Stomach (tissue), 9 donors: Measurements from ENCODE around the gene ADAMTS12. TPM values are rescaled to one million over a fixed set of nuclear protein-coding genes. Genes with fewer than 3 reads are reported as not detected.

Experiments
- DNase-seq, 2 donors: peaks; one replicate each; pipeline versions ENCODE4 v3.0.0 to v3.0.0-alpha.2; 2013 to 2019
- H3K27ac ChIP-seq, 5 donors: fragments of 200-600 bp in 4 of 5; sonication (generic) in 4 of 5; one replicate each; pipeline ENCODE4 v1.5.1; 2013 to 2019; ENCODE audit warnings: mild to moderate bottlenecking in 1 of 5, moderate library complexity in 1 of 5
- H3K27me3 ChIP-seq, 3 donors: fragments of 200-600 bp; sonication (generic); one replicate each; pipeline ENCODE4 v1.5.1; 2017 to 2019; ENCODE audit warnings: mixed run types in 1 of 3
- H3K36me3 ChIP-seq, 4 donors: fragments of 200-600 bp; sonication (generic); 1 replicate in 3 of 4; 2 replicates in 1 of 4; pipeline ENCODE4 v1.5.1; 2016 to 2019
- H3K4me1 ChIP-seq, 4 donors: fragments of 200-600 bp; sonication (generic); one replicate each; pipeline ENCODE4 v1.5.1; 2016 to 2019
- H3K4me3 ChIP-seq, 4 donors: fragments of 200-600 bp; sonication (generic) in 3 of 4; one replicate each; pipeline ENCODE4 v1.5.1; 2016 to 2019; ENCODE audit warnings: mild to moderate bottlenecking in 1 of 4
- H3K9me3 ChIP-seq, 4 donors: fragments of 200-600 bp; sonication (generic); one replicate each; pipeline ENCODE4 v1.5.1; 2016 to 2019
- CTCF ChIP-seq, 7 experiments: fragments of 450-650 bp in 4 of 7; fragments of 200-600 bp in 3 of 7; sonication (generic) in 3 of 7; IDR thresholded peaks; one replicate each; pipeline ENCODE4 v1.5.1; 2016 to 2019; ENCODE audit warnings: antibody characterized with exemption in 7 of 7, control low read depth in 2 of 7, mild to moderate bottlenecking in 1 of 7
- EP300 ChIP-seq: sonication (generic); formaldehyde crosslinking; IDR thresholded peaks from one replicate; pipeline ENCODE4 v1.6.1; 2017; ENCODE audit warnings: antibody characterized with exemption
- POLR2A ChIP-seq, 4 donors: fragments of 450-650 bp; IDR thresholded peaks; one replicate each; pipeline ENCODE4 v1.6.1; 2016; ENCODE audit warnings: antibody characterized with exemption in 4 of 4, control low read depth in 2 of 4, mild to moderate bottlenecking in 1 of 4, moderate library complexity in 1 of 4
- POLR2AphosphoS5 ChIP-seq, 3 donors: sonication (generic); formaldehyde crosslinking; IDR thresholded peaks; one replicate each; pipeline ENCODE4 v1.6.1; 2016; ENCODE audit warnings: antibody characterized with exemption in 3 of 3
- WGBS, 5 donors: extraction: QIAGEN DNeasy Blood & Tissue Kit in 3 of 5; methylation state at CpG; one replicate each; pipeline versions ENCODE4 v1.1.5 to v1.1.7; 2013 to 2018; 5-methylcytosine and 5-hydroxymethylcytosine counted together
- intact Hi-C: fragments of 100-400 bp; cut with DNase I; formaldehyde crosslinking; loops from one replicate; pipeline ENCODE4 v1.15.1; 2023; ENCODE audit warnings: low total_unique reads
- polyA plus RNA-seq, 3 donors: library from polyadenylated mRNA; stranded (reverse); fragments of 200-250 nt; gene quantifications; one replicate each; pipeline ENCODE4 v1.2.3, GENCODE V29; 2013
- total RNA-seq, 5 donors: library from RNA; depleted of rRNA; stranded (reverse); fragments of >200 nt; gene quantifications; one replicate each; pipeline versions ENCODE4 v1.1.0 to v1.2.3, GENCODE V29; 2014 to 2016
- donor health status: healthy with polysubstance abuse.
- donor health status: Bipolar disorder and iron deficiency.
- donor health status: healthy.

The ADAMTS12 gene
- total and polyA plus RNA-seq, 8 donors: 0.14 to 17.1 (median 0.62) TPM; not detected in 1

GRCh38 chr5:33513462-33514185 is 378.2 kb downstream of the ADAMTS12 start:
- Histone ChIP-seq H3K4me3 (no peak overlapping the region), H3K36me3 (no peaks in the 10 kb centered on the region), H3K4me1 (no peaks in the 10 kb centered on the region), H3K27ac (no peak overlapping the region), H3K9me3 (peaks cover 0 to 4% (median 0%) of the 10 kb centered on the region in 4 donors), H3K27me3 (no peaks in the 10 kb centered on the region)
- no peak for TF ChIP-seq CTCF (IDR thresholded peaks at IDR 0.05)
- no peak for TF ChIP-seq EP300
- TF ChIP-seq POLR2A (IDR thresholded peaks at IDR 0.05): no peak
- no peak for TF ChIP-seq POLR2AphosphoS5 (IDR thresholded peaks at IDR 0.05)
- no peak for DNase-seq
- intact Hi-C loops: no loop called here
- 59 to 92% (median 80%) methylated on average over 3 of the region's 3 CpGs for WGBS, 5 donors

GRCh38 chr5:33509036-33509435 is 382.8 kb downstream of the ADAMTS12 start:
- 68 to 88% (median 76%) methylated on average over 3 of the region's 3 CpGs for WGBS, 5 donors
- Histone ChIP-seq H3K27ac (no peak overlapping the region), H3K36me3 (no peaks in the 10 kb centered on the region), H3K27me3 (no peaks in the 10 kb centered on the region), H3K4me1 (no peaks in the 10 kb centered on the region), H3K4me3 (no peak overlapping the region), H3K9me3 (no peaks in the 10 kb centered on the region)
- intact Hi-C loops: no loop called here
- DNase-seq: no peak
- TF ChIP-seq POLR2A (IDR thresholded peaks at IDR 0.05): no peak
- no peak for TF ChIP-seq POLR2AphosphoS5 (IDR thresholded peaks at IDR 0.05)
- TF ChIP-seq CTCF (IDR thresholded peaks at IDR 0.05): no peak
- no peak for TF ChIP-seq EP300

GRCh38 chr5:33507426-33507825 is 384.4 kb downstream of the ADAMTS12 start:
- no peaks in the 10 kb centered on the region for H3K4me1 ChIP-seq
- H3K27me3 ChIP-seq: no peaks in the 10 kb centered on the region
- H3K36me3 ChIP-seq: no peaks in the 10 kb centered on the region
- intact Hi-C loops: no loop called here
- TF ChIP-seq EP300 (no peak), CTCF (IDR thresholded peaks at IDR 0.05) (no peak), POLR2A (IDR thresholded peaks at IDR 0.05) (no peak), POLR2AphosphoS5 (IDR thresholded peaks at IDR 0.05) (no peak)
- DNase-seq: no peak
- H3K9me3 ChIP-seq: no peaks in the 10 kb centered on the region
- no peak overlapping the region for H3K4me3 ChIP-seq
- H3K27ac ChIP-seq: no peak overlapping the region
- 86 to 89% (median 87%) methylated on average over 4 of the region's 4 CpGs for WGBS, 5 donors

GRCh38 chr5:33504570-33504969 is 387.2 kb downstream of the ADAMTS12 start:
- Histone ChIP-seq H3K36me3 (no peaks in the 10 kb centered on the region), H3K27ac (no peak overlapping the region), H3K4me3 (no peak overlapping the region), H3K9me3 (no peaks in the 10 kb centered on the region), H3K27me3 (no peaks in the 10 kb centered on the region), H3K4me1 (no peaks in the 10 kb centered on the region)
- TF ChIP-seq CTCF (IDR thresholded peaks at IDR 0.05) (no peak), EP300 (no peak), POLR2AphosphoS5 (IDR thresholded peaks at IDR 0.05) (no peak), POLR2A (IDR thresholded peaks at IDR 0.05) (no peak)
- intact Hi-C loops: no loop called here
- no peak for DNase-seq
- 70 to 83% (median 79%) methylated on average over 3 of the region's 3 CpGs for WGBS, 5 donors
